Astrocyte (in vitro differentiated cells and primary cell): Measurements from ENCODE around the gene APBA2.

Source experiments
- EZH2 ChIP-seq: IDR thresholded peaks from 2 replicates; pipeline ENCODE4 v1.6.1; 2012; ENCODE audit warnings: mild to moderate bottlenecking, low read length, inconsistent platforms; ENCODE audit not compliant: insufficient read depth
- TF ChIP-seq, protein P1 (sequence below): IDR thresholded peaks from 2 replicates; pipeline ENCODE4 v1.5.1; 2011; ENCODE audit warnings: low read depth, mild to moderate bottlenecking, inconsistent platforms, low read length, moderate library complexity; ENCODE audit not compliant: insufficient read depth

DNA sequence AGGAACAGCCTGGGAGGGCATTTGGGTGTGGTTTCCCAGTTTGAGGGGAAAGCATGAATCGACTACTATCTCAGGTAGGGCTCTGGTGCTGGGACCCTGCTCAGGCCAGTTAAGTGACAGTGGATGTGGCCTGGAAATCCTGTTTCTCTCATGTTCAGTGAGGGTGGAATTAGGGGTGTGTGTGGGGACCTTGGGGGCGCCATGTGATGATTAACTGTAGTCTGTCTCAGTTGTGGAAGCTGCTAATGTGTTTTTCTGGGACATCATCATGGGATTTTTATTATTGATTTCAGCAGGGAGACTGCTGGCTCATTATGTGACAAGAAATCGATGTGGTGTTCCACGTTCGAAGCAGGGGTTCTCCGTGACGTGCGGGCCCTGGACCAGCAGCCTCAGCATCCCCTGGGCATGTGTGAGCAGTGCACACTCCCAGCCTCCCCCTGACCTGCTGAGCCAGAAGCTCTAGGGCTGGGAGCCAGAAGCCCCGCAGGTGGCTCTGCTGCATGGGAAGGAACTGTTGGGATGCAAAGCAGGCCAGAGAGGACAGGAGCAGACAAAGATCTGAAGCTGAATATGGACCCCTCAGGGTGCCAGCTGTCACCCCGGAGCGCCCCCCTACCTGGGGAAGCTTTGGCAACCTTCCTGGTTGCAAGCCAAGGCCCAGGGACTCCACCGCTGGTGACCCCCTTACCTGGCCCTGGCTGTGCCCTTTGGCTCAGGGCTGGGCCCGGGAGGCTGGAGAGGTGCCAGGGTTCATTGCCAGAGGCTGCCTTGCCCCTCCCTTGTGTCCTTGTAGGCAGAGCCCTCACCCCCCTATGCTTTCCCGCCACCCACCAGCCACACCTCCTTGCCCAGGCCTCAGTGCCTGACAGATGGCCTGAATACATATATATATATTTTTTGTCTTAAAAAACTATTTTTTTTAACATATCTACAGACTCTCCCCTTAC lies 149.8 kb downstream of the APBA2 start:
- TF ChIP-seq, protein P1, sequence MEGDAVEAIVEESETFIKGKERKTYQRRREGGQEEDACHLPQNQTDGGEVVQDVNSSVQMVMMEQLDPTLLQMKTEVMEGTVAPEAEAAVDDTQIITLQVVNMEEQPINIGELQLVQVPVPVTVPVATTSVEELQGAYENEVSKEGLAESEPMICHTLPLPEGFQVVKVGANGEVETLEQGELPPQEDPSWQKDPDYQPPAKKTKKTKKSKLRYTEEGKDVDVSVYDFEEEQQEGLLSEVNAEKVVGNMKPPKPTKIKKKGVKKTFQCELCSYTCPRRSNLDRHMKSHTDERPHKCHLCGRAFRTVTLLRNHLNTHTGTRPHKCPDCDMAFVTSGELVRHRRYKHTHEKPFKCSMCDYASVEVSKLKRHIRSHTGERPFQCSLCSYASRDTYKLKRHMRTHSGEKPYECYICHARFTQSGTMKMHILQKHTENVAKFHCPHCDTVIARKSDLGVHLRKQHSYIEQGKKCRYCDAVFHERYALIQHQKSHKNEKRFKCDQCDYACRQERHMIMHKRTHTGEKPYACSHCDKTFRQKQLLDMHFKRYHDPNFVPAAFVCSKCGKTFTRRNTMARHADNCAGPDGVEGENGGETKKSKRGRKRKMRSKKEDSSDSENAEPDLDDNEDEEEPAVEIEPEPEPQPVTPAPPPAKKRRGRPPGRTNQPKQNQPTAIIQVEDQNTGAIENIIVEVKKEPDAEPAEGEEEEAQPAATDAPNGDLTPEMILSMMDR = no peak
- TF ChIP-seq EZH2 = no peak
